GM12892 (cell line): ENCODE results near the gene DENND4C.
"Not testable (repeated sequence)": the region's sequence is repeated elsewhere in the genome, so short reads cannot be mapped to it uniquely, and the experiment has no call there.

Experiments
- DNase-seq: peaks from one replicate; pipeline ENCODE4 v3.0.0; 2011; ENCODE audit not compliant: insufficient read length
- FAIRE-seq: peaks from 2 replicates; lab custom pipeline; 2011; peaks lifted over from hg19 to GRCh38; lab: Jason Lieb, UNC
- POLR2A ChIP-seq: IDR thresholded peaks from 2 replicates; pipeline ENCODE4 v1.6.1; 2011; ENCODE audit warnings: low read depth, low read length, control low read depth
- POLR2AphosphoS5 ChIP-seq: IDR thresholded peaks from 2 replicates; pipeline ENCODE4 v1.6.1; 2011; ENCODE audit warnings: low read depth, low read length, control low read depth
- TAF1 ChIP-seq: IDR thresholded peaks from 2 replicates; pipeline ENCODE4 v1.6.1; 2011; ENCODE audit warnings: low read depth, mild to moderate bottlenecking, control low read depth, low read length, borderline replicate concordance

The DENND4C gene

DNA sequence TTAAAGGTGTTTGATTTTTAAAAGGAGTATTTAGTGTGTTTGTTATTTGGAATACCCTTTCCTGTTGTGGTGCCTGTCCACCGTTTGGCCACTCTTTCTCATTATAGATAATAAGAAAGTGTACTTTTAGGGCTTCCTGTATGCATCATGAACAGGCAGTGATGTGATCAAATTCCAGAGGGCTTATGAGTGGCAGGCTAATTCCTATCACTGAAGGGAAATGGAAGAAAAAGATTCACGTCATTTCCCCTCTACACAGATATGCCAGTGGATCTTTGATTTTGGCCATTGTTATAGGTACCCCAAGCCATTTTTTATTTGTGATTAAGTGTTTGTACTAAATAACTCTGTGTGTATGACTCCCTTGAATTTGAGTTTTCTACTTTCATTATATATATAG lies 112.5 kb downstream of the DENND4C start:
- FAIRE-seq (no peak), DNase-seq (no peak)
- TF ChIP-seq TAF1, result no peak
- no peak for TF ChIP-seq POLR2A
- TF ChIP-seq POLR2AphosphoS5, result no peak

DNA sequence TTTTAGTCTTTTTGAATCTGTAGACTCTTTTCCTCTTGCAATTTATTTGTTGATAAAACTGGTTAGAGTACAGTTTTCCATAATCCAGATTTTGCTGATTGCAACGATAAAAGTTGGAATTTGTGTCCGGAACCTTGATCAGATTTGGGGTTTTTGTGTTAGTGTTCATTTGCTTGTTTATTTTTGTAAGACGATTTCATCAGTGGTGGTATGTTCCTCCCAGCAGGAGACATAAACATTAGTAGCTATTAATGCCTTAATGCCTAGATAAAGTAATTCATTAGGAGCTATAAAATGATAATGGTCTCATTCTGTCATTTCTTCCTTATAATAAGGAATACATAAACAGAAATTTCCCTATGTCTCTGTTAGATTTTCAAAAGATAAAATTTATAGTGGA lies 128.2 kb downstream of the DENND4C start:
- DNase-seq (no peak), FAIRE-seq (no peak)

DNA sequence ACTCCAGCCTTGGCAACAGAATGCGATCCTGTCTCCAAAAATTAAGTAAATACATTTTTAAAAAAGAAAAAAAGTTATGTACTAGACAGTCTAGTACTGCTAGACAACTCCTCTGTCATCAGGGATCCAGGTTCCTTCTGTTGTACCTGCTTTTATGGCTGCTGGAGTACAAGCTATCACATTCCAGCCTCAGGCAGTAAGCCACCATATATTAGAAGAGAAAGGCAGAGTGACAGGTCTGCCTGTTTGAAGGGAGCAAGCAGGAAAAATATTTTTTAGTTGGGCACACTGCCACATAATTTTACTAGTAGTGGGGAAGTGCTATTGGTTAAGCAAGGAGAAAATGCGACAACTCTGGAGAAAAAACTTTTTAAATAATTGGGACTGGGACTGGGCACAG lies 138.6 kb downstream of the DENND4C start:
- FAIRE-seq (no peak), DNase-seq (no peak)

More for the DNA sequence above, 128.2 kb downstream of the DENND4C start:
- no peak for TF ChIP-seq TAF1
- no peak for TF ChIP-seq POLR2A
- TF ChIP-seq POLR2AphosphoS5, result no peak

DNA sequence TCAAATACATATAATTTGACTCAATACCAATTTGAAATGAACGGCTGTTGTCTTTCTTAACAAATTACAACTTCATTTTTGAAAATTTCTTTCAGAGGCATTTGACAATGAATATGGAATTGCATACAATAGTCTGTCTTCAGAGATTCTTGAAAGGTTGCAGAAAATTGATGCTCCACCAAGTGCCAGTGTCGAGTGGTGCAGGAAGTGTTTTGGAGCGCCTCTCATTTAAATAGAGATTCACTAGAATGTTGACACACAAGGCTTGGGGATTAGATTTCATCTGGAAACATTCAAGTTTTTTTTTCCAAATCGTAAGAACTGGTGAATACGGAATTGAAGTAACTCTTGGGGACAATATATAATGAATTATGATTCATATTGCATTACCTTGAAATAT lies 141.4 kb downstream of the DENND4C start:
- no peak for DNase-seq
- peak; percentile 42 for FAIRE-seq
- TF ChIP-seq POLR2AphosphoS5, result no peak
- TF ChIP-seq TAF1, result no peak
- TF ChIP-seq POLR2A, result no peak

More for the DNA sequence above, 138.6 kb downstream of the DENND4C start:
- no peak for TF ChIP-seq POLR2AphosphoS5
- TF ChIP-seq POLR2A, result no peak
- TF ChIP-seq TAF1, result no peak

DNA sequence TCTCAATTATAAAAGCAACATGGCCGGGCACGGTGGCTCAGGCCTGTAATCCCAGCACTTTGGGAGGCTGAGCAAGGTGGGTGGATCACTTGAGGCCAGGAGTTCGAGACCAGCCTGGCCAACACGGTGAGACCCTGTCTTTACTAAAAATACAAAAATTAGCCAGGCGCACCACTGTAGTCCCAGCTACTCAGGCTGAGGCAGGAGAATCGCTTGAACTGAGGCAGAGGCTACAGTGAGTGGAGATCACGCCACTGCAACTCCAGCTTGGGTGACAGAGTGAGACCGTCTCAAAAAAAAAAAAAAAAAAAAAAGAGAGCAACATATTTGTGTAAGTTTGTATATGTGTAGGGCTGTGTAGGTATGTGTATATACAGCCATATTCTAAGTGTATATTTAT lies 142.1 kb downstream of the DENND4C start:
- TF ChIP-seq TAF1 (no peak), POLR2A (peak; percentile 51; the same call in 1 of the 2 replicates), POLR2AphosphoS5 (no peak)
- DNase-seq, result no peak
- FAIRE-seq, result no peak

DNA sequence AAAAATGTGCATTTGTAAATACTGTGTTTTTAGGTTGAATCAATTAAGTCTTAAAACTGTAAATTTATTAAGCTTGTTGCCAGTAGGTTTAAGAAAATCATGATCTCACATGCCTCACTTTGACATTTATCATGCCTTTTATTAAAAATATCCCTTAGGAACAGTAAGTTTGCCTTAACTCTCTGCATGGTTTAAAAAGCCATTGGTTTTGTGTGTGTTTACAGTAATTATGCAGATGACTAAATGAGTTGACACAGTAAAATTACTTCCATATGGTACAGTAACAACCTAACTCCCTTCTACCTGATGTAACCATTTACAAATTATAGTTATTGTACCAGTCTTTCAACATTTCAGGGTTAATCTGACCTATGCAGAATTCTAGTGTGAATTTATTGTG lies 143.0 kb downstream of the DENND4C start:
- no peak for TF ChIP-seq POLR2A
- TF ChIP-seq POLR2AphosphoS5, result peak; percentile 42; the same call in 1 of the 2 replicates
- DNase-seq (no peak), FAIRE-seq (peak; percentile 56)

DNA sequence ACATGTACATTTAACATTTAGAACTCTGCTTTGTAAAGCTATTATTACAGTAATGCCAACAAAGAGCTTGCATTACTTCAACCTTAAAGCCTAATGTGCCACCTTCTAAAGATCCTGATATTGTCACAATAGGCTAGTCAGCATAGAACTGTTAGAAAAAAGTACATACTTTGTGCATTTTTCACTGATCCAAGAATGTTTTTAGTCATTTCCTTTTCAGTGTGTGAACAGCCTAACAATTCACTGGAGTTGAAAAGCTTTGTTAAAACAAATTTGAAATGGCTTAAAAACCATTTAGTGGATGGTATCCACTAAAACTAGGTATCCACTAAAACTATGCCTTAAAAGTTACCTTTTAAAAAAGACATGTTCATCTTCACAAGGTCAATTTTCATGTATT lies 145.0 kb downstream of the DENND4C start:
- FAIRE-seq (no peak), DNase-seq (no peak)
- TF ChIP-seq POLR2A, result no peak
- TF ChIP-seq TAF1, result no peak
- TF ChIP-seq POLR2AphosphoS5, result no peak; the same call in 1 of the 2 replicates

DNA sequence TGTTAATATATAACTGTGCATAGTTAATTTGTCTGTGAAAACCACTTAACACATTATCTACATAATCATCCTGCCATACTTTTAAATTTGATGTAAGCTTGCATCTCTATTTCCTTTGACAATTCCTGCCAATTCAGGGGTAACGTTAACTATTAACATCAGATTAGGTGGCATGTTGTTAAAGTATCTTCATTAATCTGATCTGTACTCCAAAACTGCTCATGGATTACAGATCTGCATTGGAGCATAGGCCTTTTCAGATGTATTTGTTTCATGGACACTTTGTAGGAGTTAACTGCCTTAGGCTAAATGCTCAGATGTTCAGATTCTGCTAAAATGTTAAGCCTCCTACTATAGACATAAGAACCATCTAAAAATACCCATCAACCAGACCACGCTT lies 146.4 kb downstream of the DENND4C start:
- FAIRE-seq, result no peak
- TF ChIP-seq POLR2A, result no peak
- TF ChIP-seq TAF1, result no peak
- no peak for TF ChIP-seq POLR2AphosphoS5
- no peak for DNase-seq

DNA sequence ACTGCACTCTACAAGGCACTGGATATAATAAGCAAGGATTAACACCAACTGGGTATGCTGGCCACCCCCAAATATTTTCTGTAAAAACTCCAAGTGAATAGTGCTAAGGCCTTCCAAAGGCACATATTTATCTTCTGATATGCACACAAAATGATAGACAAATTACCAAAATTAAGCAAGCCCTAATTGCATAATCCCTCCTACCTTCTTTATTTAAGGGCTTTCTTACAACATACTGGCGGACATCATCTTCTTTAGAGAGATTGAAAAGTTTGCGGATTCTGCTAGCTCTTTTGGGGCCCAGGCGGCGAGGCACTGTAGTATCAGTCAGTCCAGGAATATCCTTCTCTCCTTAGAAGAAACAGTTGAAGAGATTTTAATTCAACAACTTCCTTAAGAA lies 147.7 kb downstream of the DENND4C start:
- TF ChIP-seq TAF1 (no peak), POLR2A (no peak; the same call in 1 of the 2 replicates), POLR2AphosphoS5 (no peak)
- DNase-seq, result no peak
- FAIRE-seq, result no peak

DNA sequence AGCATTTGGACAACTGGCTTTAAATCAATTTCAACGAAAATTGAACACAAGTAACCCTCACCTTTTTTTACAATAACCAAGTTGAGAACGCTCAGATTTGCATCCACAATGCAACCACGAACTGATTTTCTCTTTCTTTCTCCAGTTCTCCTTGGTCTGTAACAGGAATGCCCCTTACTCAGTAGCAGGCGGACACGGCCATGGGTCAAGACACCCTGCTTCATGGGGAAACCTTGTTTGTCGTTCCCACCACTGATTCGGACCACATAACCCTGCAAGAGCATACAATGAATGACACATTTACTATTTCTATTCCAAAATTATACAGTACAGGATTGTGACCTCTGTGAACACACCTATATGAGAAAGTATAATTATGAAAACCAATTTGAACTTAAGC lies 148.2 kb downstream of the DENND4C start:
- TF ChIP-seq TAF1 (no peak), POLR2A (no peak; the same call in 1 of the 2 replicates), POLR2AphosphoS5 (peak; percentile 28; the same call in 1 of the 2 replicates)
- FAIRE-seq (peak; percentile 84), DNase-seq (no peak)

DNA sequence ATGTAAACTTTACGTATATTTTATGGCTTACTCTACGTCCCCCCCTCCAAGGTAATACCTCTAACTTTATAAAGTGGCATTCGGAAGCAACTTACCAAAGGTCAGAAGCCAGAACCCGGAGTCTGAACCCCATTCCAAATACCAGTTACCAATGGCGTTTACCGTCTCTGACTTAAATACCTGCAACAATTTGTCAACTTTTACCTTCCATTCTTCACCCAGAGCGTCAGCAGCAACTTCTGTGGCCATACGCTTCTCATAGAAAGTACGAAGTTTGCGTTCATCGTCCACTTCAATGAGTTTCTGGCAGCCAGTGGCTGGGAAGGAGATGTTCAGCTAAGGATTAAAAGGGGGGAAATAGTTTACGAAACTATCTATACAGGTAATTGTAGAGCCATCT lies 148.8 kb downstream of the DENND4C start:
- peak; percentile 38 for FAIRE-seq
- TF ChIP-seq TAF1 (no peak), POLR2AphosphoS5 (no peak), POLR2A (no peak)
- DNase-seq, result no peak

DNA sequence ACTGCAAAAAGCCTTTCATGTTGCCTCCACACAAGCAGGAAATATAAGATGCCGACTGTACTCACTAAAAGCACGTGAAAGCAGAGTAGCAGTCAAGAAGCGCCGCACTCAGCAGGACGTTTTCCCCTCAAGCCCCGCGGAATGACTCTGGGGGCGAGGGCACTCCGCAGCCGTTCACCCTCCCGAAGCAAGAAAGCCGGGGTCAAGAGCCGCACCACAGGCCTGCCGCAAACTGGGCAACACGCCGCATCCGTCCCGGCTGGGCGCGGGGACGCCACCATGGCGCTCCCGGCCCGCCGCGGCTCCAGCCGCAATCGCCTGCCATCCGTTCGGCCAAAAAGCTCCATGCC lies 149.2 kb downstream of the DENND4C start:
- DNase-seq (no peak), FAIRE-seq (no peak)
- TF ChIP-seq POLR2AphosphoS5, result no peak
- TF ChIP-seq TAF1, result no peak
- no peak for TF ChIP-seq POLR2A

DNA sequence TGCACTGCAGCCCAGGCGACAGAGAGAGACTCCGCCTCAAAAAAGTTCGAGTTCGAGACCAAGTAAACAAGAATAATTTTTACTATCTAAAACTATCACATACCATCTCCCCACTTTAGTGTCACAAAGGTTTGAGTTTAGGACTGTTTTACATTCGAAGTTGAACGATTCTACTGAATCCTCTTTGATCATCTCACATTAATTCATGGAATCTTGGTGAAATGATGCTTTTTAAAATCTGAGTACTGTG lies 150.3 kb downstream of the DENND4C start:
- TF ChIP-seq TAF1, result no peak
- peak; percentile 42 for FAIRE-seq
- no peak for DNase-seq

DNA sequence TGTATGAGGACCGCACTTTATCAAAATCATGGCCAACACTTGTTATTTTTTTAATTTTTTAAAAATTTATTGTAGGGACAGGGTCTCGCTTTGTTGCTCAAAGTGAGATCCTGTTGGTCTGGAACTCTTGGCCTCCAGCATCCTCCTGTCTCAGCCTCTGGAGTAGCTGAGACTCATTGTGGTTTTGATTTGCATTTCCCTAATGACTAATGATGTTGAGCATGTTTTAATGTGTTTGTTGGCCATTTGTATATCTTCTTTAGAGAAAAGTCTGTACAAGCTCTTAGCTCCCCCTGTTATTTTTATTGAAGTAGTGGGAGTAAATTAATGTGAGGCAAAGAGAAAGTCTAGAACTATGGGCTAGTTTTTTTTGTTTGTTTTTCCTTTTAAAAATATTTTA lies 151.2 kb downstream of the DENND4C start:
- TF ChIP-seq POLR2A (no peak), TAF1 (no peak), POLR2AphosphoS5 (no peak)
- DNase-seq, result no peak
- no peak for FAIRE-seq

DNA sequence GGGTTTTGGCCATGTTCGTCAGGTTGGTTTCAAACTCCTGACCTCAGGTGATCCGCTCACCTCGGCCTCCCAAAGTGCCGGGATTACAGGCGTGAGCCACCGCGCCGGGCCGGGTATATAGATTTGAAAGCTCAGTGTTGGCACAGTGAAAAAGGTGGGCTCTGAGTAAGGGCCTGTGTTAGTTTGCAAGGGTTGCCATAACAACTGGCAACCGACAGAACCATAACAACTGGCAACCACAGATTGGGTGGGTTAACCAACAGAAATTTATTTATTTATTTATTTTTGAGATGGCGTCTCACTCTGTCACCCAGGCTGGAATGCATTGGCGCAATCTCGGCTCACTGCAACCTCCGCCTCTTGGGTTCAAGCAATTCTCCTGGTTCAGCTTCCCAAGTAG lies 154.7 kb downstream of the DENND4C start:
- DNase-seq, FAIRE-seq: not testable (repeated sequence)
